T-helper 1 cell treated with Interleukin-12 subunit alpha and Interleukin-12 subunit beta and Interleukin-4 antibody, amounts not matched to agents 30 μg/mL and 1 μg/mL, for 36 hours (primary cell): ENCODE results near the gene MAP4K3.
"Not testable (repeated sequence)": the region's sequence is repeated elsewhere in the genome, so short reads cannot be mapped to it uniquely, and the experiment has no call there.

Experiments
- H3K27ac Mint-ChIP-seq: one replicate; pipeline ENCODE4 v1.8.0; 2021; ENCODE audit warnings: mild to moderate bottlenecking, mixed read lengths
- H3K27me3 Mint-ChIP-seq: one replicate; pipeline ENCODE4 v1.8.0; 2021; ENCODE audit warnings: low read depth, mixed read lengths
- H3K36me3 Mint-ChIP-seq: one replicate; pipeline ENCODE4 v1.8.0; 2021; ENCODE audit warnings: low read depth, mixed read lengths
- H3K4me1 Mint-ChIP-seq: one replicate; pipeline ENCODE4 v1.8.0; 2021; ENCODE audit warnings: low read depth, mixed read lengths
- H3K4me3 Mint-ChIP-seq: one replicate; pipeline ENCODE4 v1.8.0; 2021; ENCODE audit warnings: mild to moderate bottlenecking, moderate library complexity, mixed read lengths
- H3K9me3 Mint-ChIP-seq: one replicate; pipeline ENCODE4 v1.8.0; 2021; ENCODE audit warnings: mixed read lengths

The MAP4K3 gene

GRCh38 chr2:39338502-39338901 is 98.6 kb downstream of the MAP4K3 start:
- Mint-ChIP-seq H3K27me3 (no peaks in the 10 kb centered on the region), H3K9me3 (no peaks in the 10 kb centered on the region), H3K27ac (no peak overlapping the region), H3K36me3 (peaks cover 4% of the 10 kb centered on the region), H3K4me3 (no peak overlapping the region), H3K4me1 (no peaks in the 10 kb centered on the region)

- H3K4me1 Mint-ChIP-seq, result no peaks in the 10 kb centered on the region
- no peaks in the 10 kb centered on the region for H3K27me3 Mint-ChIP-seq
- H3K27ac Mint-ChIP-seq, result no peak overlapping the region
- no peak overlapping the region for H3K4me3 Mint-ChIP-seq
- H3K9me3 Mint-ChIP-seq, result no peaks in the 10 kb centered on the region
- peaks cover 4% of the 10 kb centered on the region for H3K36me3 Mint-ChIP-seq
Observed at GRCh38 chr2:39335930-39336329, 101.2 kb downstream of the MAP4K3 start.

- Mint-ChIP-seq H3K9me3 (no peaks in the 10 kb centered on the region), H3K4me1 (no peaks in the 10 kb centered on the region), H3K4me3 (no peak overlapping the region), H3K27me3 (no peaks in the 10 kb centered on the region), H3K36me3 (peaks cover 7% of the 10 kb centered on the region), H3K27ac (no peak overlapping the region)
Observed at GRCh38 chr2:39334978-39335377, 102.1 kb downstream of the MAP4K3 start.

GRCh38 chr2:39334529-39334928 is 102.6 kb downstream of the MAP4K3 start:
- Mint-ChIP-seq H3K36me3 (peaks cover 7% of the 10 kb centered on the region), H3K9me3 (no peaks in the 10 kb centered on the region), H3K27me3 (no peaks in the 10 kb centered on the region), H3K4me1 (no peaks in the 10 kb centered on the region), H3K4me3 (no peak overlapping the region), H3K27ac (no peak overlapping the region)

- Mint-ChIP-seq H3K9me3 (no peaks in the 10 kb centered on the region), H3K27me3 (no peaks in the 10 kb centered on the region), H3K4me1 (no peaks in the 10 kb centered on the region), H3K27ac (no peak overlapping the region), H3K36me3 (peaks cover 12% of the 10 kb centered on the region), H3K4me3 (no peak overlapping the region)
Observed at GRCh38 chr2:39326644-39327043, 110.4 kb downstream of the MAP4K3 start.

GRCh38 chr2:39325966-39326365 is 111.1 kb downstream of the MAP4K3 start:
- no peaks in the 10 kb centered on the region for H3K4me1 Mint-ChIP-seq
- peaks cover 12% of the 10 kb centered on the region for H3K36me3 Mint-ChIP-seq
- H3K27me3 Mint-ChIP-seq, result no peaks in the 10 kb centered on the region
- no peak overlapping the region for H3K27ac Mint-ChIP-seq
- H3K4me3 Mint-ChIP-seq, result no peak overlapping the region
- H3K9me3 Mint-ChIP-seq, result no peaks in the 10 kb centered on the region

GRCh38 chr2:39321056-39322035 is 115.7 kb downstream of the MAP4K3 start:
- not testable (repeated sequence) for H3K9me3 Mint-ChIP-seq, H3K4me1 Mint-ChIP-seq, H3K4me3 Mint-ChIP-seq

GRCh38 chr2:39320162-39320561 is 116.9 kb downstream of the MAP4K3 start:
- H3K9me3 Mint-ChIP-seq, result no peaks in the 10 kb centered on the region
- no peaks in the 10 kb centered on the region for H3K27me3 Mint-ChIP-seq
- H3K36me3 Mint-ChIP-seq, result no peaks in the 10 kb centered on the region
- no peaks in the 10 kb centered on the region for H3K4me1 Mint-ChIP-seq
- no peak overlapping the region for H3K27ac Mint-ChIP-seq
- H3K4me3 Mint-ChIP-seq, result no peak overlapping the region

More at GRCh38 chr2:39321056-39322035, 115.7 kb downstream of the MAP4K3 start:
- not testable (repeated sequence) for H3K27me3 Mint-ChIP-seq, H3K27ac Mint-ChIP-seq, H3K36me3 Mint-ChIP-seq

GRCh38 chr2:39313575-39313974 is 123.5 kb downstream of the MAP4K3 start:
- H3K27ac Mint-ChIP-seq, result no peak overlapping the region
- no peaks in the 10 kb centered on the region for H3K4me1 Mint-ChIP-seq
- no peaks in the 10 kb centered on the region for H3K27me3 Mint-ChIP-seq
- H3K36me3 Mint-ChIP-seq, result no peaks in the 10 kb centered on the region
- H3K9me3 Mint-ChIP-seq, result no peaks in the 10 kb centered on the region
- H3K4me3 Mint-ChIP-seq, result no peak overlapping the region

GRCh38 chr2:39311469-39311868 is 125.6 kb downstream of the MAP4K3 start:
- H3K27ac Mint-ChIP-seq, result no peak overlapping the region
- no peaks in the 10 kb centered on the region for H3K27me3 Mint-ChIP-seq
- H3K4me1 Mint-ChIP-seq, result no peaks in the 10 kb centered on the region
- H3K9me3 Mint-ChIP-seq, result no peaks in the 10 kb centered on the region
- no peak overlapping the region for H3K4me3 Mint-ChIP-seq
- H3K36me3 Mint-ChIP-seq, result no peaks in the 10 kb centered on the region

GRCh38 chr2:39308778-39309177 is 128.3 kb downstream of the MAP4K3 start:
- H3K36me3 Mint-ChIP-seq, result no peaks in the 10 kb centered on the region
- H3K4me1 Mint-ChIP-seq, result no peaks in the 10 kb centered on the region
- H3K4me3 Mint-ChIP-seq, result no peak overlapping the region
- H3K27ac Mint-ChIP-seq, result no peak overlapping the region
- no peaks in the 10 kb centered on the region for H3K9me3 Mint-ChIP-seq
- no peaks in the 10 kb centered on the region for H3K27me3 Mint-ChIP-seq

- Mint-ChIP-seq H3K9me3 (no peaks in the 10 kb centered on the region), H3K4me3 (no peak overlapping the region), H3K27ac (no peak overlapping the region), H3K27me3 (no peaks in the 10 kb centered on the region), H3K36me3 (no peaks in the 10 kb centered on the region), H3K4me1 (no peaks in the 10 kb centered on the region)
Observed at GRCh38 chr2:39306626-39307025, 130.5 kb downstream of the MAP4K3 start.

- Mint-ChIP-seq H3K27me3 (no peaks in the 10 kb centered on the region), H3K4me3 (no peak overlapping the region), H3K4me1 (no peaks in the 10 kb centered on the region), H3K27ac (no peak overlapping the region), H3K9me3 (no peaks in the 10 kb centered on the region), H3K36me3 (no peaks in the 10 kb centered on the region)
Observed at GRCh38 chr2:39304729-39305128, 132.4 kb downstream of the MAP4K3 start.

GRCh38 chr2:39304200-39304599 is 132.9 kb downstream of the MAP4K3 start:
- H3K36me3 Mint-ChIP-seq, result no peaks in the 10 kb centered on the region
- no peaks in the 10 kb centered on the region for H3K4me1 Mint-ChIP-seq
- H3K27me3 Mint-ChIP-seq, result no peaks in the 10 kb centered on the region
- no peak overlapping the region for H3K4me3 Mint-ChIP-seq
- no peaks in the 10 kb centered on the region for H3K9me3 Mint-ChIP-seq
- H3K27ac Mint-ChIP-seq, result no peak overlapping the region

- no peaks in the 10 kb centered on the region for H3K9me3 Mint-ChIP-seq
- no peak overlapping the region for H3K27ac Mint-ChIP-seq
- H3K36me3 Mint-ChIP-seq, result no peaks in the 10 kb centered on the region
- H3K27me3 Mint-ChIP-seq, result no peaks in the 10 kb centered on the region
- no peaks in the 10 kb centered on the region for H3K4me1 Mint-ChIP-seq
- H3K4me3 Mint-ChIP-seq, result no peak overlapping the region
Observed at GRCh38 chr2:39301352-39301751, 135.7 kb downstream of the MAP4K3 start.
